SK-N-SH (cell line): ENCODE data around the gene PTK6. TPM values are rescaled to one million over a fixed set of nuclear protein-coding genes. Genes with fewer than 3 reads are reported as not detected.

Source experiments
- CTCF ChIA-PET: fragments of 300-600, 350-600 bp; formaldehyde crosslinking; extraction: SDS; loops from one replicate; lab custom pipeline; 2021; lab: Yijun Ruan, JAX
- POLR2A ChIA-PET: fragments of 350-600 bp; sonication (Branson Sonifier 250); formaldehyde crosslinking; extraction: SDS; loops from one replicate; lab custom pipeline; 2020; ENCODE audit warnings: antibody characterized with exemption, inconsistent platforms; lab: Yijun Ruan, JAX
- DNase-seq: peaks from one replicate; pipeline ENCODE4 v3.0.0; 2012
- H2AFZ ChIP-seq: fragments of 200-600 bp; sonication (generic); 2 replicates; pipeline ENCODE4 v1.8.1; 2016; ENCODE audit warnings: antibody characterized with exemption, mild to moderate bottlenecking, low read depth
- H3F3A ChIP-seq: fragments of 200-600 bp; sonication (generic); replicated peaks from 2 replicates; pipeline ENCODE3; 2016; ENCODE audit warnings: antibody characterized with exemption, mild to moderate bottlenecking; ENCODE audit not compliant: insufficient read depth
- H3K27ac ChIP-seq, 2 experiments: fragments of 200-500 bp in 1 of 2; fragments of 200-600 bp in 1 of 2; sonication (Bioruptor generic) in 1 of 2; sonication (generic), shearing (Covaris generic) in 1 of 2; 2 replicates each; pipeline versions ENCODE4 v1.5.1 to v1.6.1; 2014 to 2016; ENCODE audit warnings: low read depth in 2 of 2, inconsistent platforms in 1 of 2, low read length in 1 of 2, mild to moderate bottlenecking in 1 of 2, mixed read lengths in 1 of 2
- H3K27me3 ChIP-seq: fragments of 200-600 bp; sonication (generic), shearing (Covaris generic); 2 replicates; pipeline ENCODE4 v1.6.1; 2016; ENCODE audit warnings: mixed run types; ENCODE audit not compliant: insufficient read depth
- H3K36me3 ChIP-seq, 2 experiments: fragments of 200-500 bp in 1 of 2; fragments of 200-600 bp in 1 of 2; sonication (Bioruptor generic) in 1 of 2; sonication (generic) in 1 of 2; replicated peaks in 1 of 2; 2 replicates each; pipeline versions ENCODE3 to v1.5.1; 2014 to 2016; ENCODE audit warnings: low read length in 1 of 2, mild to moderate bottlenecking in 1 of 2; ENCODE audit not compliant: insufficient read depth in 2 of 2, control insufficient read depth in 1 of 2
- H3K4me1 ChIP-seq, 2 experiments: fragments of 200-500 bp in 1 of 2; fragments of 200-600 bp in 1 of 2; sonication (Bioruptor generic) in 1 of 2; sonication (generic), shearing (Covaris generic) in 1 of 2; 2 replicates each; pipeline versions ENCODE4 v1.5.1 to v1.6.1; 2014 to 2016; ENCODE audit warnings: low read depth in 1 of 2, low read length in 1 of 2, mixed run types in 1 of 2; ENCODE audit not compliant: insufficient read depth in 2 of 2, control insufficient read depth in 1 of 2
- H3K4me2 ChIP-seq: fragments of 200-600 bp; sonication (generic), shearing (Covaris generic); 2 replicates; pipeline ENCODE4 v1.6.1; 2017; ENCODE audit warnings: mixed run types
- H3K4me3 ChIP-seq, 2 experiments: fragments of 200-500 bp in 1 of 2; fragments of 200-600 bp in 1 of 2; sonication (Bioruptor generic) in 1 of 2; sonication (generic), shearing (Covaris generic) in 1 of 2; 2 replicates each; pipeline versions ENCODE4 v1.5.1 to v1.8.1; 2014 to 2016; ENCODE audit warnings: low read depth in 2 of 2, inconsistent platforms in 1 of 2, low read length in 1 of 2, mild to moderate bottlenecking in 1 of 2, mixed read lengths in 1 of 2, moderate library complexity in 1 of 2
- H3K79me2 ChIP-seq: fragments of 200-600 bp; sonication (generic); 2 replicates; pipeline ENCODE4 v1.8.1; 2017; ENCODE audit warnings: mild to moderate bottlenecking; ENCODE audit not compliant: insufficient read depth
- H3K9ac ChIP-seq: fragments of 200-600 bp; sonication (generic); 2 replicates; pipeline ENCODE4 v1.6.1; 2017; ENCODE audit warnings: mixed run types
- H3K9me2 ChIP-seq: fragments of 200-600 bp; sonication (generic); 2 replicates; pipeline ENCODE4 v1.6.1; 2017; ENCODE audit warnings: mixed run types
- H3K9me3 ChIP-seq: fragments of 200-600 bp; sonication (generic); 2 replicates; pipeline ENCODE4 v1.6.1; 2017; ENCODE audit warnings: mixed run types, mild to moderate bottlenecking, moderate library complexity
- H4K20me1 ChIP-seq: fragments of 200-600 bp; sonication (generic); 2 replicates; pipeline ENCODE4 v1.6.1; 2017; ENCODE audit warnings: mild to moderate bottlenecking, mixed run types; ENCODE audit not compliant: insufficient read depth
- ELF1 ChIP-seq: IDR thresholded peaks from 2 replicates; pipeline ENCODE4 v1.4.0; 2012
- EP300 ChIP-seq, 2 experiments: IDR thresholded peaks; 2 replicates each; pipeline versions ENCODE4 v1.4.0 to v1.6.1; 2012; ENCODE audit warnings: borderline replicate concordance in 1 of 2, low read depth in 1 of 2, low read length in 1 of 2
- FOXJ3 ChIP-seq: sonication (generic); formaldehyde crosslinking; IDR thresholded peaks from 2 replicates; pipeline ENCODE4 v1.5.1; 2020; ENCODE audit warnings: mild to moderate bottlenecking, missing genetic modification reagents
- MEF2A ChIP-seq: IDR thresholded peaks from 2 replicates; pipeline ENCODE4 v1.4.0; 2012; ENCODE audit warnings: low read depth, borderline replicate concordance
- MXI1 ChIP-seq: IDR thresholded peaks from 2 replicates; pipeline ENCODE4 v1.6.1; 2012; ENCODE audit warnings: mild to moderate bottlenecking, low read depth, low read length, improper control_type of control experiment
- SIN3A ChIP-seq: IDR thresholded peaks from 2 replicates; pipeline ENCODE4 v1.6.1; 2012; ENCODE audit warnings: low read depth, mild to moderate bottlenecking, low read length, moderate library complexity, borderline replicate concordance
- SMC3 ChIP-seq: IDR thresholded peaks from 2 replicates; pipeline ENCODE4 v1.6.1; 2012; ENCODE audit warnings: low read depth, low read length, improper control_type of control experiment
- TCF12 ChIP-seq: IDR thresholded peaks from 2 replicates; pipeline ENCODE4 v1.4.0; 2012
- WGBS: methylation state at CpG from one replicate; pipeline ENCODE4 v1.1.6; 2017; ENCODE audit warnings: low lambda C conversion rate; 5-methylcytosine and 5-hydroxymethylcytosine counted together
- polyA plus RNA-seq, 3 experiments: library from polyadenylated mRNA; depleted of rRNA; stranded (reverse); fragments of >200 nt; gene quantifications; 2 replicates each; pipeline ENCODE4 v1.2.3, GENCODE V29; 2012
- TF ChIP-seq, protein P1 (sequence below): IDR thresholded peaks from 2 replicates; pipeline ENCODE4 v1.4.0; 2012; ENCODE audit warnings: low read depth, borderline replicate concordance
- TF ChIP-seq, protein P2 (sequence below): IDR thresholded peaks from 2 replicates; pipeline ENCODE4; 2012
- TF ChIP-seq, protein P3 (sequence below): fragments of 150-350 bp; IDR thresholded peaks from 2 replicates; pipeline ENCODE4 v1.6.1; 2017; ENCODE audit warnings: antibody characterized with exemption, low read length, low read depth, borderline replicate concordance
- TF ChIP-seq, protein P4 (sequence below): IDR thresholded peaks from 2 replicates; pipeline ENCODE4 v1.4.0; 2012; ENCODE audit warnings: low read depth

The PTK6 gene
- polyA plus RNA-seq, 1 of the 3 experiments (the other 2 are of a cell fraction), result 0.07 TPM

DNA sequence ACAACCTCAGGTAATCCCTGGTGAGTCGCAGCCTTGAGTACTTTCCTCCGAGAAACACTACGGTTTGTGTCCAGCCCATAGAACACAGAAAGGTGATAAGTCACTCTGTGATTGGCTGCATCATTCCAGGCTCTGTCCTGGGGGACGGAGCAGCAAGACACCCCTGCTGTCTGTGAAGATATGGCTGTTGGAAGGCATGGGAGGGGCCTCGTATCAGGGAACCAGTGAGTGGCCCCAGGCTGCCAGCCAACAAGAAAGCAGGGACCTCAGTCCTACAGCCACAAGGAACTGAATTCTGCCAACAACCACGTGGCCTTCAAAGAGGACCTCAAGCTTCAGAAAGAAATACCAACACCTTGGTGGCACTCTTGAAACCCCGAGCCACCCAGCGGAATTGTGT is 31.9 kb downstream of the PTK6 start:
- Histone ChIP-seq H3K9me2 (no peaks in the 10 kb centered on the region), H3K36me3 (no peaks in the 10 kb centered on the region), H3K4me1 (peaks cover 0 to 21% of the 10 kb centered on the region in 2 experiments; a peak in 1 of 4 replicates), H3K27ac (no peak overlapping the region), H3K4me3 (no peak overlapping the region), H3K9ac (no peak overlapping the region), H2AFZ (no peak overlapping the region), H3K9me3 (no peaks in the 10 kb centered on the region), H4K20me1 (no peaks in the 10 kb centered on the region), H3K4me2 (no peak overlapping the region), H3K27me3 (no peaks in the 10 kb centered on the region), H3K79me2 (no peaks in the 10 kb centered on the region), H3F3A (peaks cover 7% of the 10 kb centered on the region)
- 60% methylated on average over 8 of the region's 8 CpGs for WGBS
- DNase-seq, result no peak
- ChIA-PET POLR2A (no interaction called here), CTCF (interaction anchor here (0.9 to 2.6 kb wide), 2 partner anchors 9 to 28 kb away, joined by 3 to 13 read pairs; no protein-coding TSS in a partner anchor)
- TF ChIP-seq SMC3 (no peak), MXI1 (no peak), EP300 (IDR thresholded peaks at IDR 0.05; ENCODE audit: borderline replicate concordance in 1 of 2, low read depth in 1 of 2, low read length in 1 of 2) (no peak), ELF1 (no peak)
- TF ChIP-seq, protein P1, sequence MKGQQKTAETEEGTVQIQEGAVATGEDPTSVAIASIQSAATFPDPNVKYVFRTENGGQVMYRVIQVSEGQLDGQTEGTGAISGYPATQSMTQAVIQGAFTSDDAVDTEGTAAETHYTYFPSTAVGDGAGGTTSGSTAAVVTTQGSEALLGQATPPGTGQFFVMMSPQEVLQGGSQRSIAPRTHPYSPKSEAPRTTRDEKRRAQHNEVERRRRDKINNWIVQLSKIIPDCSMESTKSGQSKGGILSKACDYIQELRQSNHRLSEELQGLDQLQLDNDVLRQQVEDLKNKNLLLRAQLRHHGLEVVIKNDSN, result no peak
- TF ChIP-seq, protein P2, sequence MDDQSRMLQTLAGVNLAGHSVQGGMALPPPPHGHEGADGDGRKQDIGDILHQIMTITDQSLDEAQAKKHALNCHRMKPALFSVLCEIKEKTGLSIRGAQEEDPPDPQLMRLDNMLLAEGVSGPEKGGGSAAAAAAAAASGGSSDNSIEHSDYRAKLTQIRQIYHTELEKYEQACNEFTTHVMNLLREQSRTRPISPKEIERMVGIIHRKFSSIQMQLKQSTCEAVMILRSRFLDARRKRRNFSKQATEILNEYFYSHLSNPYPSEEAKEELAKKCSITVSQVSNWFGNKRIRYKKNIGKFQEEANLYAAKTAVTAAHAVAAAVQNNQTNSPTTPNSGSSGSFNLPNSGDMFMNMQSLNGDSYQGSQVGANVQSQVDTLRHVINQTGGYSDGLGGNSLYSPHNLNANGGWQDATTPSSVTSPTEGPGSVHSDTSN, result no peak

DNA sequence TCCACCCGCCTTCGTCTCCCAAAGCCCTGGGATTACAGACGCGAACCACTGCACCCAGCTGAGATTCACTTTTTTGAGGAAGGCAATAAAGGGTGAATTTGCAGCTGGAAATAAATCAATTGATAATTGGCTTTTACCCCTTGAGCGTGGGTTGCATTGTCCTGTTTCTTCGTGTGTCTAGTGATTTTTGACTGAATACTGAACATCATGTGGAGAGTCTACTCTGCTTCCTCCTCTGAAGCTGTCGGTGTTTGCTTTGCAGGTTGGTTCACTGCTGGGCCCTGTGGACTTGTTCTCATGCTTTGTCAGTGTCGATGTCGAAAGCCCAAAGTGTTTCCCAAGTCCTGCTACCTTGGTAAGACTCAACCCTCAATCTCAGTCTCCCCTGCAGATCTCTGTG is 32.5 kb downstream of the PTK6 start:
- CTCF ChIA-PET, result interaction anchor here (0.7 to 2.6 kb wide), 4 partner anchors 8 to 27 kb away, joined by 3 to 13 read pairs (median 3); no protein-coding TSS in a partner anchor

More for the DNA sequence above, 32.5 kb downstream of the PTK6 start:
- Histone ChIP-seq H2AFZ (no peak overlapping the region), H4K20me1 (no peaks in the 10 kb centered on the region), H3K36me3 (no peaks in the 10 kb centered on the region), H3K27ac (no peak overlapping the region), H3K9ac (no peak overlapping the region), H3K4me2 (no peak overlapping the region), H3K9me3 (no peaks in the 10 kb centered on the region), H3F3A (peaks cover 7% of the 10 kb centered on the region), H3K4me3 (no peak overlapping the region), H3K9me2 (no peaks in the 10 kb centered on the region), H3K4me1 (peaks cover 0 to 24% of the 10 kb centered on the region in 2 experiments; a peak in 1 of 4 replicates)
- 79% methylated on average over 9 of the region's 9 CpGs for WGBS
- no peak for DNase-seq
- TF ChIP-seq MEF2A (no peak), SMC3 (no peak), SIN3A (no peak), TCF12 (no peak), FOXJ3 (CRISPR knock-in tag) (no peak)
- TF ChIP-seq, protein P3, sequence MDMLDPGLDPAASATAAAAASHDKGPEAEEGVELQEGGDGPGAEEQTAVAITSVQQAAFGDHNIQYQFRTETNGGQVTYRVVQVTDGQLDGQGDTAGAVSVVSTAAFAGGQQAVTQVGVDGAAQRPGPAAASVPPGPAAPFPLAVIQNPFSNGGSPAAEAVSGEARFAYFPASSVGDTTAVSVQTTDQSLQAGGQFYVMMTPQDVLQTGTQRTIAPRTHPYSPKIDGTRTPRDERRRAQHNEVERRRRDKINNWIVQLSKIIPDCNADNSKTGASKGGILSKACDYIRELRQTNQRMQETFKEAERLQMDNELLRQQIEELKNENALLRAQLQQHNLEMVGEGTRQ, result no peak
- TF ChIP-seq, protein P4, sequence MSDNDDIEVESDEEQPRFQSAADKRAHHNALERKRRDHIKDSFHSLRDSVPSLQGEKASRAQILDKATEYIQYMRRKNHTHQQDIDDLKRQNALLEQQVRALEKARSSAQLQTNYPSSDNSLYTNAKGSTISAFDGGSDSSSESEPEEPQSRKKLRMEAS, result no peak
- TF ChIP-seq, protein P1, result no peak
- TF ChIP-seq, all 33 proteins: peak for 0
- Histone ChIP-seq H3K27me3 (no peaks in the 10 kb centered on the region), H3K79me2 (no peaks in the 10 kb centered on the region)
- POLR2A ChIA-PET, result no interaction called here
